ENCODE data around the gene LGALS3BP.

Gene LGALS3BP

GRCh38 chr17:78957128-78957527, 22.6 kb downstream of the LGALS3BP start:
- no peak for DNase-seq (ENCODE audit: low spot score)
- H3K27ac ChIP-seq, result no peak overlapping the region
- TF ChIP-seq CTCF (IDR thresholded peaks at IDR 0.05), result no peak
- H3K4me3 ChIP-seq, result no peak overlapping the region

GRCh38 chr17:78956254-78956653, 23.5 kb downstream of the LGALS3BP start:
- no peak for DNase-seq (ENCODE audit: low spot score)
- no peak for TF ChIP-seq CTCF (IDR thresholded peaks at IDR 0.05)
- Histone ChIP-seq H3K4me3 (no peak overlapping the region), H3K27ac (no peak overlapping the region)

- Histone ChIP-seq H3K27ac (no peak overlapping the region), H3K4me3 (no peak overlapping the region)
- TF ChIP-seq CTCF (IDR thresholded peaks at IDR 0.05), result no peak
- no peak for DNase-seq (ENCODE audit: low spot score)
Measured at GRCh38 chr17:78954684-78955083, 25.0 kb downstream of the LGALS3BP start.

GRCh38 chr17:78953356-78954350, 26.1 kb downstream of the LGALS3BP start:
- Histone ChIP-seq H3K4me3 (no peak overlapping the region), H3K27ac (no peak overlapping the region)
- no peak for TF ChIP-seq CTCF (IDR thresholded peaks at IDR 0.05)
- no peak for DNase-seq (ENCODE audit: low spot score)

GRCh38 chr17:78952706-78953105, 27.0 kb downstream of the LGALS3BP start:
- H3K4me3 ChIP-seq, result no peak overlapping the region
- no peak for TF ChIP-seq CTCF (IDR thresholded peaks at IDR 0.05)
- DNase-seq (ENCODE audit: low spot score), result no peak
- no peak overlapping the region for H3K27ac ChIP-seq

GRCh38 chr17:78951967-78952551, 27.7 kb downstream of the LGALS3BP start:
- no peak overlapping the region for H3K4me3 ChIP-seq
- DNase-seq (ENCODE audit: low spot score), result no peak
- TF ChIP-seq CTCF (IDR thresholded peaks at IDR 0.05), result no peak
- no peak overlapping the region for H3K27ac ChIP-seq
